Midbrain (tissue), 1 donor: ENCODE data around the gene CTBP2.
A peak's percentile ranks its signal among the peaks of the same experiment; 100 is the strongest.

Experiments
- DNase-seq: peaks from one replicate; lab custom pipeline; 2025; lab: John Stamatoyannopoulos, UW

CTBP2 gene

DNA sequence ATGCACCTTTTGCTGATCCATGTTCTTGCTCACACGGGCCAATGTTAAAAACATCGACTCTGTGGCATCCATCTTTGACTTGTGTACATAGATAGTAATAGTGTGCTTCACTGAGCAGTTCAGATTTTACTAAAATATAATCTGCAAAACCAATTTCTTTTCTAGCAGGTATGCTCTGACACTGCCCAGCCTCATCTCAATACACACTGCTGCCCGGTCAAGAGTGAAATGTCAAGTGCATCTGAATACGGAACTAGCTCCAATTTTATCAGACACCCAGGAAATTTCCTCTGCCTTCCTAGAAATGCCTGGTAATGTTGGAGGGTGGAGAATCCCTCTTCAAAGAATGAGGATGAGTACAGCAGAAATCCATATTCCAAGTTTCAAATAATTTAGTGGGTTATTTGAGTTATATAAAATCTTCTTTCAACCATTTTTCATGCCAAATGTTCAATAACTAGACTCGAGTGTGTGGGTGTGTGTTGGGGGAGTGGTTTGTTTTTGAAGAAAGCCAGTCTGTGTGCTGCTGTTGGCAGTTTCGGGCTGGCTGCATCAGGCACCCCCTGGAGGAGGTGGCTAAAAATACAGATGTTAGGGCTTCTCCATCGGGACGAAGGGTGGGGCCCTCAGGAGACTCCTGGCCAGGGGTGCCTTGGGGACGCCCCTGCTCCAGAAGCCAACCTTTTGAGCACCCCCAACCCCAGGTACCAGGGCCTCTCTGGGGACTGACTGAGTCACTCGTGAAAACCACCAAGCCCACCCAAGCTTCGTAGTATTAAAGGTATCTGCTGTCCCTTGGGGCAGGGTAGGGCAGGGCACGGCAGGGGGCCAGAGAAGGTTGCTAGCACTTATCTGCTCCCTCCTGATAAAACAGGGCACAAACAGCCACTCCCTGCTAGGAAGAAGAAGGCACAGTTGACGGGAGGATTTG, 15.4 kb downstream of the CTBP2 start:
- peak; percentile 59 for DNase-seq

DNA sequence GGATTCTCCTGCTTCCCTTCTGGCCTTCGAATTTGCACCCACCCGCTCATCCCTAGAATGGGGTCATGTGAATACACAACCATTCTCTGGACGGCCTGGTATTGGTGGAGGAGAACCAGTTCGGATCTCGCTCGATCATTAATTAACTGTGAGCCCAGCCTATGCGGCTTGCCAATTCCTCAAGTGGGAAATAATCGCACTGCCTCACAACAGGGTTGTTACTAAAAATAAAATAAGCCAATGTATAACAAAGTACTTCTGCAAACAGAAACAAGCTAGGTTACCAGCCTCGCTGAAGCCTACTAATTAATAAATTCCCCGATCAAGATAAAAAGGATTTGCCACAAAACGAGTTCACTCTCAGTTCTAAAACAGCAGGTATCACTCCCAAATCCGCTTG, 16.2 kb downstream of the CTBP2 start:
- DNase-seq: no peak

DNA sequence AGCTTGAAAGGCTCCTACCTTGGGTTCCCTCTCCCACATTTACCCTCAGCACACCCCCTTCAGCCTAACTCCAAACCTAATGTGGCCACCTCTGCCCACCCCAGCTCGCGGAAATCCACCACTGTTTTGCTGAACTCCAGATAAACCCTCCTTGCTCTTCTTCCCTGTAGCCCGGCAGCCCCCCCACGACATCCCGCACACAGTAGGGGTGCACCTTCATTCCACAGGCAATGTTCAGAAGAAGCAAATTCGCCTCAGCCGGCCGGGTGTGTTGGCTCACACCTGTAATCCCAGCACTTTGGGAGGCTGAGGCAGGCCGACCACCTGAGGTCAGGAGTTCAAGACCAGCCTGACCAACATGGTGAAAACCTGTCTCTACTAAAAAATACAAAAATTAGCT, 17.4 kb downstream of the CTBP2 start:
- no peak for DNase-seq

DNA sequence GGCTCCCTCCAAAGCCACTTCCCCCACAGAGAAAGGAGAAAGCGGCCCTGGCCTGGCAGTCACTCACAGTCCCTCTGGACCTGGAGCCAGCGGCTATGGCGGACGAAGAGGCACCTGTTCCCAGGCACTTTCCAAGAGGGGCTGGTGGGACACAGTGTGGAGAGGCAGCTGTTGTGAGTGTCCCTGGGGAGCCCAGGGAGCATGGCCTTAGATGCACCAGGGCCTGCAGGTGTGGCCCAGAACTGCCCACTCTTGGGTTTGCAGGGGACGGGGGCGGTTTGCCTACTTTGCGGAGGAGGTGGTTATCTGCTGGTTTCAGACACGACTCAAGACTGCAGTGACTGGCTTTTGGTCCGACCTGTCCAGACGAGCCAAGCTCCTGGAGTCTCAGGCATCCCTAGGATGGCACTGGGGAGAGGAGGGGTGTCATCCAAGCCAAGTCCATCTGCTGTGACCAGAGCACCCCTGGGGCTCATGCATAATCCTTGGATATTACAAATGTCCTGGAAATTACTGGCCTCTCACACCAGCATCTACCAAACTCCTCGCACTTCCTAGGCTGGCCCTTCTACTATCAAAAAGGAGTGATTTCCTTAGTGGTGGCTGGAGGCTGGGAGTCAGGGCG, 18.4 kb downstream of the CTBP2 start:
- DNase-seq: no peak

DNA sequence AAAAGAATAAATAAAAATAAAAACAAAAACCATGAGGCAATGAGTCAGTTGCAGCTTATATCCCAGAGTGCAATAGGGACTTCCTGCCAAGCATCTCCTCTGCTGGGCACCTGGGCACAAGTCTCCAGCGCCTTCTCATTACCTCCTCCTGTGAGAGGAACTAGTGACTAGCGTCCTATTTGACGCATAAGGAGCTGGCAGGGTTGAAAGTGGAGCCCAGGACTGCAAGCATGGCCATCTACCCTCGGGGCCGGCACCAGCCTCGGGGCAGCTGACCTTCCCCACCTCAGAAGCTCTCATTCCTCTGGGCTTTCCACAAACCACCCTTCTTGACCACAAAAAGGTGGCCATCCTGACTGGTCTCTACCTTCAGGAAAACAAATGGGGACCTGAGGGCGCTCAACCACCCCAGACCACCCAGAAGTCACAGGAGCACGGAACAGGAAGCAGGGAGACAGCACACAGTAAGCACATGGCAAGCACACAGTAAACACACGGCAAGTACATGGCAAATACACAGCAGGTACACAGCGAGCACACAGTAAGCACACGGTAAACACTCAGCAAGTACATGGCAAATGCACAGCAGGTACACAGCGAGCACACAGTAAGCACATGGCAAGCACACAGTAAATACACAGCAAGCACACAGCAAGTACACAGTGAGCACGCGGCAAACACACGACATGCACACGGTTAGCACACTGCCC, 19.1 kb downstream of the CTBP2 start:
- no peak for DNase-seq

DNA sequence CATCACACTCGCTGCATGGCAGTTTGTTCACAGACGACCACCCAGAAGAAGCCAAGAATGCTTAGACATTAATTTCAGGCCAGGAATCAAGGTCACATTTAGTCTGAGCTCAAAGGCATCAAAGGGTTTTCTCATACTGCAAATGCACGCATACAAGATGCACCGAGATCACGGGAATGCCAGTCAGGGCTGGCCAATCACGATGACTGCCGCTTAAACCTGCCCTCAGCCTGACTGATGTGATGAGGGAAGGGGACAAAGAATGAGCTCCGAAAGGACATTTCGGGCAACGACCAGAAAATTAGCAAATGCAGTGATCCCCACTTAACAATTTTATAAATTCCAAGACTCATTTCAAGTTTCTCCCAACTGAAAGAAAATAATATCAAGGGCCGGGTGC, 20.2 kb downstream of the CTBP2 start:
- DNase-seq: no peak

DNA sequence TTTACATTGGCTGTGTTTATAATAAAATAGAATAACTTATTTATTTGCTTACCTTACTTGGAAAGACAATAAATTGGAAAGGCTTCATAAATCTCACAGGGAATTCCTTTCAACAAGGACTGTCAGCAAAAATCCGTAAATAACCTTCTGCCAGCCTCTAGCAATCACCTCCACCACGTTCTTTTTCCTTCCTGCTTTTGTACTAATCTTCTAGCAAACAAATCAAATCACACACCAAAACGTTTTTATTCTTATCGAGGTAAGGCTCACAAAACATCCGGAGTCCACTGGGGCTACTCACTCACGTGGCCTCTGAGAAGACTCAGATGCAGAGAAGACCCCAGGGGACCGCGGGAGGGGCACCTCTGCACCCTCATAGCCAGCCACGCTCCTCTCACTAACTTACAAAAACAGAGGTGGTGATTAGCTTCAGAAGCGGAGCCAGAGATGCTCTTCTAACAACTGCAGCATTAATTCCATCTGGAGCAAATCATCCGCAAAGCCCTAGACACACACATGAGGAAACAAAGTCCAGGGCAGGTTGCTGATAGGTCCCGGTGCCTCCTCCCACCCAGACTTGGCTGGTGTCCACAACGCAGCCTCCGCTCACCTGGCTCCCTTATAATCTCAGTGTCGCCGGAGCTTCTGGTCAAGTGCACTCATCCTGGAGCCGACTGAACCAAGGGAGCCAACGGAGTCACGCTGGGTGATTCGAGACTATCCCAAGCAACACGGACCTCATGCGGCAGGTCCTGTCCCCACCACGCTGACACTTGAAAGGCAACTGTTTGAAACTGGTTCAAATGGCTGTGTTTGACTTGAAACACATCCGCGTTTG, 22.5 kb downstream of the CTBP2 start:
- no peak for DNase-seq

DNA sequence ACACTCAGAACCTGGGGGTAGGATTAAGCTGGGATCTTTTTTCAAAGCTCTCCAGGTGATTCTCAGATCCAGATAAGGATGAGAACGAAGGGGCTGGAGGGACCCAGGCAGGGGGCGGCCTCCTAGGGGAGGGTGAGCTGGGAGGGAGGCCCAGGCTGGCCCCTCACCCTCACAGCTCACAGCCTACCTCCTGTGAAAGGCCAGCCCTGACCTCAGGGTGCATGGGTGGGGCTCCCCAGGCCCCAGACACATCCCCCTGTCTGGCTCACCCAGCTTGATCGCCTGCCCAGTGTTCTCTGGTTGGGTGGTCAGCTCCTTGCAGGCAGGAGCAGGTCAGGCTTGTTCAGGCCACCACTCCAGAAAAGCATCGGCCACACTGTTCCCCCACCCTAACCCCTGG, 24.3 kb downstream of the CTBP2 start:
- no peak for DNase-seq

DNA sequence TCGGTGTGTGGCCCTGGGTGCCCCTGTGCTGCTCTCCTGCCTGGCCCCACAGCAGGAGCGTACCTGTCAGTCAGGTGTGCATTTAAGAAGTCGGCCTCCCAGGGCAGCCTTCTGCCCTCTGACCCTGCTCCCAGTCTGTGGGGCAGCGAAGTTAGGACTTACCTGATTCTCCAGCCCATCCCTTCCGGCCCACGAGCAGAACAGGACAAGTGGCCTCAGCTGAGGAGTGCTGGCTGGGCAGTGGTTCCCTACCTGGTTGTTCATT, 24.7 kb downstream of the CTBP2 start:
- DNase-seq: no peak

DNA sequence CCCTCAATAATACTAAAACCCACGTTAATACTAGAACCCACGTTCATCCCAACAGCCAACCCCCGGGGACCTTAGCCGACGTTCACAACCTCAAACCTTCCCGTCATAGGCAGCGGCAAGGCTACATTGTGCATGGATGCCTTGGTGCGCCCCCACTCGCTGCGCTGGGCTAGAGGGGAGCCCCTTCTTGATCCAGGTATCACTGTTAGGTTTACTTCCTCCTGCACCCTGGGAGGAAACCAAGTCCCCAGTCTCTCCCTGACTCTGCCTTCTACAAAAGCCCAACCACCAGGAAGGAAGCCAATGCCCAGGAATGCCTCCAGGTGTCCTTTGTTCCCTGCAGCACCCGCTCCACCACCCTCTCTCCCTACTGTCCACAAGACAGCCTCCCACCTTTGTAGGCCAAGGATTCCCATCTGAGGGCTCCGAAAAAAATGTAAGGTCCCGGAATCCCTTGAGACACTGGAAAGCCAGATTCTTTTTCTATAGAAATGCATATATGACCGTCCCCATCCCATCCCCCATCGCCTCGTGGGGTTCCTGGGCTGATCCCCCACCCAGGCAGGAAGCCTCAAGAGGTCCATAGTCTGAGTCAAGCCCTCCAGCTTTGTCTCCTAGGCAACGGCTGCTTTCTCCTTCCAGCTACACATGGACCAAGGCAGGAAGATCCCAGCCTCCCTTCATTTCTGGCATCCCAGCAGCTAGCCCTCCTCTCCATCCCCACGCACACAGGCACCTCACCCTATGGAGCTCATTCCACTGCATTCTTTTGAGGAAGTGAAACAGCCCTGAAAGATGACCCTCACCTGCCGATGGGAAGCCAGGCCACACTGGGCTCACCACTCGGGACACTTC, 25.2 kb downstream of the CTBP2 start:
- no peak for DNase-seq

DNA sequence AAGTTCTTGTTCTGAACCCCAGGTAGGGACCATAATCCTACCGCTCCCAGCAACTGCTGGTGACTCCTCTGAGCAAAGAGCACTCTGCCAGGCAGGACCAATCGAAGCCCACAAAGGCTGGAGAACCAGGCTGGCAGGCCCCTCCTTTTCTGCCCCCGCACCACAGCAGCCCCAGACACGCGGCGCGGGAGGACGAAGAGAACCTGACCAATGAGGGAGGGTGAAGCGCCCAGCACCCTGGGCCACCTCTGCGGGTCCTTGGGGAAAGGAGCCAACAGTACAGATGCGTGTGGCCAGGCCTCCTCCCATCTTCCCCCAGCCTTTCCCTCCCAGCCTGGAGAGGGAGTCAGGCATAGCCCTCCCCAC, 25.9 kb downstream of the CTBP2 start:
- DNase-seq: no peak

DNA sequence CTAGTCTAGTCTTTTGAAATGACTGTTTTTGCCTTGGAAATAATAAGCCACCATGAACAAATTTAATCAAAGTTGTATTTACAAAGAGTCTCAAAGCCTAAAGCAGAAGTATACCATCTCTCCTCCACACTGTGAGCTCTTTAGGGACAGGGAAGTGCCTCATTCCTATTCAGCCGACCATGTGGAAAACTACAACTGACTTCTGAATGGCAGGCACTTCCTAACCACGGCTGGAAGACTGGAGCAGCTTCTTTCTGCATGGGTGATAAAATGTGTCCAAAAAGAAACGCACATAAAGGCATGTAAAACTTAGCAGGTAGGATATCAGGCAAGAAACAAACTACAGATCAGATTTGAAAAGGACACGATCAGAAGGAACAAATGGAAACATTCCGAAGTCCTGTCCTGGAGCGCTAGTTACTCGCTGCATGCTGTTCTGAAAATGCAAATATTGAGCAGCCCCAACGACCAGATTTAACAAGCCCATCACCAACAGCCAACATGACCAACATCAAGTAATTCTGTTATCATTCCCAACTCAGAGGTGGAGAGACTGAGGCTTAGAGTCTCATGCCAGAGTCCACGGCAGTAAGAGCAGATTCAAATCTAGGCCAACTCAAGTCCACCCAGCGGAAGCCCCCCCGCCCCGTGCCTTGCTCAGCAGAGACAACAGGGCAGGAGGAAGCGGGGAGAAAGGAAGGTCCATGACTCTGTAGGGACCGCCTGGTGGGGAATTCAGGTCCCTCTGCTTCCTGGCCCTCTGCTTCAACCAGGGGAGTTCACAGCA, 26.5 kb downstream of the CTBP2 start:
- no peak for DNase-seq

DNA sequence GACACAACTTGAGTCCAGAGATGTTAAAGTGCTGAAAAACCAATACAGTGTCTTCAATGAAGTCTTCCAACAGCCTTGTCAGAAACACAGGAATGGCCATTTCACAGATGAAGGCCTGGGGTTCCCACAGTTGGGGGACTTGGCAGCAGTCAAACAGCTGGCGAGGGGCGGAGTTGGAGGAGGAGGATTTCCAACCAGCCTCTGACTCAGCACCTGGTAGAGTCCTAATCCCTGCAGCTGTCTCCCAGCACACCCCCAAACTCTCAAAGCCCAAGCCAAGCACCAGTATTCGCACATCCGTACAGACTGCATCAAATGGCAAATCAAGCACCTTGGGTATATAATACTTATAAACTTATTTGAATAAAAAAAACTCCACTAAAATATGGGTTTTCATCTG, 28.0 kb downstream of the CTBP2 start:
- no peak for DNase-seq

DNA sequence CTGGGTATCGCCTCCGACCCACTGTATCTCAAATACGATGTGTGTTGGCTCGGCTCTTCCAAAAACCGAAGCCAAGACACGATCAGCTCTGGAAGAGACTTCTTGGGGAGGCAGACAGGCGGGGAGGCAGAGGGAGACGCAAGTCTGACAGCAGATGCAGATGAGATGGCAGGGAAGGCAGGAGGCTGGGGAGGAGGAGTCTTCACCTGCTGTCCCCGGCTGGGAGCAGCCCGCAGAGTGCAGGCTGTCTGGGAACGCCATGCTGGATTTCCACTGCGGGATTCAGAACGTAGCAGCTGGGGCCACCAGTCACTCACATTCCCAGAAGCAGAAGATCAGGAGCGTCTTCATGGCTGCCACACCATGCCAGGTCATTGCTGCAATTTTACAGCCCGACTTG, 29.4 kb downstream of the CTBP2 start:
- DNase-seq: no peak

DNA sequence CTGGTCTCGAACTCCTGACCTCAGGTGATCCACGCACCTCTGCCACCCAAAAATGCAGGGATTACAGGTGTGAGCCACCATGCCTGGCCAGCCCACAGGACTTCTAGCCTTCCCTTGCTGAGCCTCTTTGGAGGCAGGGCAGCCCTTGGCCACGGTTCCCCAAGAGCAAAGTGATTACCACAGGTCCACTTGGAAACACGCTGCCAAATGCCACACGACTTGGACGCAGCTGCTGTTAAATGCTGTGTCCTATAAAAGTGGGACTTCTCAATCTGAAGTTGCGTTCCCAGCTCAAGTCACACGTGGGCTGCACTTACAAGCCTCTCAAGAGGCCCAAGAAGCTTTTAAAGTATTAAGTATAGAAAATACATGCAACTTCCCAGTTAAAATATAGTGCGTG, 30.1 kb downstream of the CTBP2 start:
- no peak for DNase-seq

DNA sequence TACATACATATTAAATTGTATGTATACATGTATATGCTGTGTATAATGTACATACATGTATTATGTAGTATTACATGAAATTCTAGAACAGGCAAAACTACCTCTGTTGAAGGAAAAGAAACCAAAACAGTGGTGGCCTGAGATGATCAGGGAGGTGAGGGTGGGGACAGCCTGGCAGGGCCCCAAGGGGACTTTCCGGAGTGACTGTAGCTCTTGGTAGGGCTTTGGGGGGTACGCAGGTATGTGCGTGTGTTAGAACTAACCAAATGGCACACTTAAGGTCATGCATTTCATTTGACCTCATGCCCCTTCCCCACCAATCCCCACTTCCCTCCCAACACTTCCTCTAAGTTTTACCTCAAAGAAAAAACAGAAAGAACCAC, 31.3 kb downstream of the CTBP2 start:
- no peak for DNase-seq

DNA sequence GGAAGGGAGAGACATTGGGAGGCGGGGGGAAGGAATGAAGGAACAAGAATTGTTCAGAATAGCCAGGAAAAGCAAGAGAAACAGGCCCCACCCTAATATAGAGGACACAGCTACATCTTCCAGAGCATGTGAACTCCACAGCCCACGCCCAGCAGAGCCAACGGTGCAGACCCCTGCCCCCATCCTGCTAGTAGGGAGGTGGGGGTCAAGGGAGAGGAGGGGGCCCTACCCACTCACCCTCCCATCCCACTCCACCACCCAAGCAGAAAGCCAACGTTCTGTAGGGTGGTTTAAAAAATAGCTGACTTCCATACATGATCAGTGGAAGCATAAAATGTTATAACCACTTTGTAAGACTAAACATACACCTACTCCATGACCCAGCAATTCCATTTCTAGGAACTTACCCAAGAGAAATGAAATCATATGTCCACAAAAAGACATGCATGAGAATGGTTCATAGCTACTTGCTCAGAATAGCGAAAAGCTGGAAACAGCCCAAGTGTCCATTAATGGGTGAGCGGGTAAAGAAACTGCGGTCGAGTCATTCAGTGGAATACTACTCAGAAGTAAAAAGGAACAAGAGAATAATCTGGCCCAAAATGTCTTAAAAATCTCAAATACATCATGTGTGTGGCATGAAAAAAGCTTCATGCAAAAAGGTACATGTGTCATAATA, 31.8 kb downstream of the CTBP2 start:
- DNase-seq: no peak

DNA sequence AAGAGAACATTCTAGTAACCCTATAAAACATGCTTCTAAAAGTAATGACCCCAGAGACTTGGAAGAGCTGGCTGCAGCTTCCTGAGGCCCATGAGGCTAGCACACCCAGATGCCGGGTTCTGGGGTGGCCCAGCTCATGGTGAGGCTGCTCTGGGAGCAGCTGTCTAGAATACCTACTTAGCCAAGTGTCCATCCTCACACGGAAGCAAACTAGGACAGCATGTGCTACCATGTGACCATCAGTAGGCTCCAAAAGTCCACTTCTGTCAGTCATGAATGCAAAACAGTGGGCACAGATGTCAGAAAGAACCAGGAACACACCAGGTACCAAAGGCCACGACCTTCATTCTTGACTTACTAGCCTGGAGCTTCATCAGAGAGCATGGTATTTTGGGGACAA, 32.4 kb downstream of the CTBP2 start:
- DNase-seq: no peak

DNA sequence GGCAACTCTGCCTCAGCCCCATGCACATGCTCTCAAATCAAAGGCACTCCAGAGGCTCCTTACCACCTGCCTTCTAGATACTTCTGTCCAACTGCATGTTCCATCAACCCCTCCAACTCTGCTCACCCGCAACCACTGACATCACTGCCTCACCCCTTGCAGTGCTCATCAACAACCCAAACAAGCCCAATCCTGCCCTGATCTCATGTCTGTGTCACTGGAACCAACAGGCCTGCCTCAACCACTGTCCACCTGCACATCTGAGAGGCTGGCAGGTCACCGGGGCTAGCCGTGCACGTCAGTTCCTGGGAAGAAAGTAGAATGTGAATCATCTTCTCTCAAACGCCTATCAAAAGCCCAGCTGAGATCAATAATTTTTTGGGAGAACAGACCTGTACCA, 33.3 kb downstream of the CTBP2 start:
- no peak for DNase-seq
